Stimulated activated CD4-positive, alpha-beta T cell treated with anti-CD3 and anti-CD28 coated beads, Interleukin-12 subunit alpha, Interleukin-12 subunit beta, amount 100 ng/mL, for 24 hours (primary cell): ENCODE results near the gene PNPT1.
"Not testable (repeated sequence)": the region's sequence is repeated elsewhere in the genome, so short reads cannot be mapped to it uniquely, and the experiment has no call there.

Experiments used
- DNase-seq, 2 experiments: peaks; one replicate each; pipeline ENCODE4 v3.0.0-alpha.2; 2020; ENCODE audit warnings: low read depth in 2 of 2

The PNPT1 gene

DNA sequence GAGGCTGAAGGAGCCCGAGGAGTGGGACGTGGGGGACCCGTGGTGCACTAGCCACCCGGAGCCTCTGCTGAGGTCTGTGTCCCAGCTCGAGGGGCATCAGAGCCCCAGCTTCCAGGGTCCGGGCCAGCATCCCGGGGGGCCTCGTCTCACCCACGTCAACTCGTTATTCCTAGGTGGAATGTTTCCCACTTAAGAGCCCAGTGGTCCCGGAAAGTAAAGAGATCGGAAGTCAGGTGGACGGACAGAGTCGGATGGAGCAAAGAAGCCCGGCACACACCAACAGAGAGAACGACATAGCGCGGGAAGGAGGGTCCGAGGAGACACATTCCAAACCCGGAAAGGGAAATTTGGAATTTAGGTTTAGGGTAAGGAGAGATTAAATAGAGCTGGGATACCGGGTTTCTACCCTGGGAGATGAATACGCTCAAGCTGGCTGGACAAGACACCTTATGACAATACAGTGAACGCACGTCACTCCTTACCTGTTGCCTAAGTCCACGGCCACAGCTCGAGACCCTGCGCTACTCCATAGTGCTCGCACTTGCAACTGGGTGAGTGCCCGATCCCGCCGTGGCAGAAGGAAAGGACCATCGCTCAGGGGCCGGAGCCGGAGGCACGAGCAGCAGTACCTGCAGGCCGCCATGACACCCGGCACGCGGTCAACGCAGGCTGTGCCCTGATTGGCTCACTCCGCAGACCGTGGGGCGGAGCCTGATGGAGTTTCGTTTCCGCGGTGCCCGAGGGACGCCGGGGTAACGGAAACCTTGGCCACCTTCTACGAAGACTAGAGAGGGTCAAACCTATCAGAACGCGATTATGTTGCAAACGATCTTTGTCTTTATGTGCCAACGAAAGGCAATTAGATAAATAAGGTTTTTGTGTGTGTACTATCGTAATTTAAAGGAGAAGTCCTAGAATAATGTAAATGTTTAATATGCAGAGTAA, at the start of gene PNPT1:
TSS of gene PNPT1 (minus strand) at position 664 of the 945 bp plus-strand sequence. CDS start at position 643, 21 bp downstream.
- DNase-seq = peak; percentile 86 to 93

DNA sequence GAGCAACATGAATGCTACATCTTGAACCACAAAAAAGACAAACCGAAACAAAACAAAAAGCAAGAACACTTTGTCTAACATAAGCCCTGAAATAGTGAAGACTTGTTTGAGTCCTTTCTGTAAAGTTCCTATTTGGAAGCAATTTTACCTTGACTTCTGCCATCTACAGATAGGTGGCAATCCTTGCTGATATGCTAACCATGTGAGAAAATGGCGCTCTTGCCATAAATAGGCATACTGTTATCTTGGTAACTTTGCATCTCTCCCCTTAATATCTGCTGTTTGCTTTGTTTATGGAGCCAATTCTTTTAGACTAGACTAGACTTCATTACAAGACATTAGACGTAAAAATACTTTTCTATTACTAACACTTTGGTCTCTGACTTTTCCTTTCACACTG, 49.4 kb upstream of the PNPT1 start:
- no peak for DNase-seq

DNA sequence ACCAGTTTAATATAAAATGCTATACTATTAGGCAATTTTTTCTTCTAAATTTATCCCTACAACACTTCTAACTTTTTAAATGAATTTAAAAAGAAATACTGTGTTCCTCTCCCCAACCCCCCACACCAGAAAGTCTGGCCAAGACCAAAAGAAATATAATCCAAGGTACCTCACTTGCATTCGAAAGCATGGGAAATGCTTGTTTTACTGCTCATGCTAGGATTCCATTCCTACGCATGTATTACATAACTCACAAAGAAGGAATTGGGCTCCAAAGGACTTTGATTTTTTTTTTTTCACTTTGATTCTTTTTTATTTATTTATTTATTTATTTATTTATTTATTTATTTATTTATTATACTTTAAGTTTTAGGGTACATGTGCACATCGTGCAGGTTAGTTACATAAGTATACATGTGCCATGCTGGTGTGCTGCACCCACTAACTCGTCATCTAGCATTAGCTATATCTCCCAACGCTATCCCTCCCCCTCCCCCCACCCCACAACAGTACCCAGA, 42.4 kb upstream of the PNPT1 start:
- DNase-seq = not testable (repeated sequence)

DNA sequence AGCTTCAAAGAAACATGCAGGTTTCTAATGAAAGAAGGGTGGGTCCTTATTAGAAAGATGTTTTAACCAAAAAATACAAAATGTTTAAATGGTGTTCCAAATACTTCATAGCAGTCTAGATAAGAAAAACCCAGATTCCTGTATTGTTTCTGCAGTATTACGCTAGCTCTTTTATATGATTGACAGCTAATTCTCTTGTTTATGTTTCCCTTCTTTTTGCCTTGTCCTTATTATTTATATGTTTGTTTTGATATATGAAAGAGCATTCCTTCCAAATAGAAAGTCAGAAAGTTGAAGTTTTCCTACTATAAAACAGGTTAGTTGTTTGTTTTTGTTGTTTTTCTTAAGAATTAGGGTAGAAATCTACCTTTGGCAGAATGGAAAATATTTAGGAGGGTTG, 41.1 kb upstream of the PNPT1 start:
- no peak for DNase-seq

DNA sequence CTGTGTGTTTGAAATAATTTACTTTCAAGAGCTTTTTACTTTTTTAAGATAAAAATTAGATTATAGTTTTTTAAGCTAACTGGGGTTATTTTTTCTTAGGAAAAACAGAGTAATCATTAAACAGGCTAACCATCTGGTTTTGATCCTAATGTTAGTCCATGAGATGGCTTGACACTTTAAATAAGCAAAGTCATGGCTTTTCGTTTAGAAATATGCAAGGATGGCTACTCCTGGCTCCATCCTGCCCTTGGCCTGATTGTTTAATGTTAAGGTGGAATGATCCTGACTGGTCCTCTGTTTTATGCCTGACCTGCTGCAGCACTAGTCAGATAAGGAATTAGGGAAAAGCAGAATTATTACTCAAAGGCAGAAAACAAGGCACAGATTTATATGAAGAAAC, 39.7 kb upstream of the PNPT1 start:
- no peak for DNase-seq

DNA sequence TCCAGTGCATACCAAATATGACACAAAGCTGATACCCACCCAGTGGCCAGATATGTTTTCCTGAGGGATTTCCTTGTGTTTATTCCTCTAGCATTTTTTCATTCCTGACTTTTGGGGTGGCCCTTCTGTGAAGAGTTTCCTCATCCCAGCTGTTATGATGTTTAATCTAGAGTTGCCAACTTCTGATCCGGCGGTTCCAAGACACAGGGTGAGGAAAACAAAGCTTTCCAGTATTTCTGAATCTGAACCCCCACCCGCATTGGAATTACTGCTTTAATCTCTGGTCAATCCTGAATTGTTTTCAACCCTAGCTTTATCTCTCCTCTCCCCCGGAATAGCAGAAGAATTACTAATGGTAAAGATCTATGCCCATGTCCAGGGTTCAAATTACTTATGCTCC, 39.2 kb upstream of the PNPT1 start:
- DNase-seq = no peak

DNA sequence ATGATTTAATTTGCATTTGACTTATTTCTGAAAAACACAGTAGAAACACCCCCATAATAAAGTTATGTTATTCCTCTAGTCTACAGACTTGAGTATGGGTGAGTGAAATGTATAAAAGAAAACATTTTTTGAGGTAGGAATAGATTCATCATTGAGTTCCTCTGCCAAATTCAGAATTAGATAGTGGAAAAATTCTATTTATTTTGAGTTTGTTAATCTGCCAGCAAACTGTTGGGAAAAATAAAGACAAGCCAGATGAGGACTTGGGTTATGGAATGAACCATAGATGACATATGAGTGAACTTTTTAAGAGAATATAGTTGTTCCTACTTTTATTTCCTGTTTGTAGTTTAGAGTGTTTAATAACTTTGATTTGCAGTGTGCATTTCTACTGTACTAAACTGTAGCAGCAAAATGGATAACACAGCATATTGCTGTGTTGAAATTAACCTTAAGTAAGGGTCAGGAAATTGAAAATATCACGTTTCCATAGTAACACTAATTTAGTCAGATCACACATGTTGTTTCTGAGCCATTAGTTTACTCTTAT, 35.6 kb upstream of the PNPT1 start:
- no peak for DNase-seq

DNA sequence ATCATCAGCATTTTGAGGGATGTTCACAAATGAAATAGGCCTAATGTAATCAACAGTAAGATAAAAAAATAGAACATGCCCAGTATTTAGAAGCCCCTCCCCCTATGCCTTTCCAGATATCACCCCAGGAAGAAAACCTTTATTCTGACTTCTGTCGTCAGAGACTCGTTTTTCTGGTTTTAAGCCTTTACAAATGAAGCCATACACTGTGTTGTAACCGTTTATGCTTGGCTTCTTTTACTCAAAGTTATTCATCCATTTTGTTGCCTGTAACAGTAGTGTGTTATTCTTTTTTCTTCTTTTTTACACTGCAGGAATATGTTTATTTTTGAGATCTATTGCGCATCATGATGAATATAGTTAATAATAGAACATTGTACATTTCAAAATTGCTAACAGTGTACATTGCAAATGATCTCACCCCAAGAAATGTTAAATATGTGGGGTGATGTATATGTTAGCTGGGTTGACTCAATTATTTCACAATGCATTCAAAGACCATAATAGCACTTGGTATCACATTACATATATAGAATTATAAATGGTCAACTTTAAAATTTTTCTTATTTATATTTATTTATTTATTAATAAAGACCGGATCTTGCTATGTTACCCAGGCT, 28.1 kb upstream of the PNPT1 start:
- no peak for DNase-seq

DNA sequence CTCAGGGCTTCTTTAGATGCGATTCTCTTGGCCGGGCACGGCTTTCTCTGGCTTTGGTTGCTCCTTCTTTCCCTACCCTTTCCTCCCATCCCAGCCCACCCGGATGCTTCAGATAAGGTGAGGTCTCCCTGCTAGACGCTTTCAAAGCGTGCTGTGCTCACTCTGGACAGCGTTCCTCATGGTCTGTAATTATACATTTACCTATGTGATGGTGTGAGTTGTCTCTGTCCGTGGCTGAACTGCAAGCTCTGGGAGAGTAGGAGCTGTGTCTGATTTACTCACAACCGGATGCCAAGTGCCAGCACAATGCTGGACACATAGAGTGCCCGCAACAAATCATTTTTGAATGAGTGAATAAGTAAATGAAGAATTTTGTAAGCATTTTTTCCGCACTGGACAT, 26.8 kb upstream of the PNPT1 start:
- DNase-seq = no peak

DNA sequence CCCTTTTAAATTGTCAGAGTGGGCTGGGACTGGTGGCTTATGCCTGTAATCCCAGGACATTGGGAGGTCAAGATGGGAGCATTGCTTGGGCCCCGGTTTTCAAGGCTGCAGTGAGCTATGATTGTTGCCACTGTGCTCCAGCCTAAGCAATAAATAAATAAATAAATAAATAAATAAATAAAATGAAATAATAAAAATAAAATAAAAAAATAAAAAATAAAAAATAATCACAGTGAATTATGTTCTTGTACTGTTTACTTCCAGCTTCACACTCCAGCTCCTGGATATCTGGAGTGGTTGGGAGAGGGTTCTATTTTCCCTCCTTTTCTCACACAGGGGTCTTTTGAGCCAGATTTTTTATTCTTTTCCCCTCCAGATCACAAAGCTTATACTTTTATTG, 26.2 kb upstream of the PNPT1 start:
- no peak for DNase-seq

DNA sequence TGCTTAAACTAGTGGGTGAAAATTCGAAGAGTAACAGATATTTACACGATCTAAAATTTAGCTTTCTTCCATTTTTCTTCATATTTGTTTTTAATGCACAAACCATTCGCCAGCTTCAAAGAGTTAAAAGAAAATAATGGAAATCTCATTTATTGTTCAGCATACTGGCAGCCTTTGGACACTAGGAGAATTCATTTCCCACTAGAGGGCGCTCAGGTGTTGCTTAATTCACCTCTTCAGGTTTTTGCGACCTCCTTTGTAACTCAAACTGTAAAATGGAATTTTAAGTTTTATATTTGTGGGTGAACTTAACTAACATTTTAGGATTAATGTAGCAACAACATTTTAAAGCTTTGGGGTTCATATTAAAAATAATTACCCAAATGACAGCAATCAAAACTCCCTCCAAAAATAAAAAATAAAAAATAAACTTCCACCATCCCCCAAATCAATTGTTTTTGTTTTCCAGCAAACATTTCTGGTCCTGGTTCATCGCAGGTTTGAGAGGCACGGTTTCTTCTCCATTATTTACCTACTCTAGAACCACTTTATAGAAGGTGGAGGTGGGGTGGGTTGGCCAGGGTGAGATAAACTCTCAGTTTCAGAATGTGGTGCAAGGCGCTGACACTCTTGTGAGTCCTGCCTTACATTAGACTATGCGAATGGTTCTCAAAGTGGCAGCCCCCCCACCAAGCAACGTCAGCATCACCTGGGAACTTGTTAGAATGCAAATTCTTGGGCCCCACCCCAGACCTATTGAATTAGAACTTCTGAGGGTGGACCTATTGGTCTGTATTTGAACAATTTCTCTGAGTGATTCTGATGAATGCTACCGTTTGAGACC, 24.7 kb upstream of the PNPT1 start:
- peak in 1 of 2 experiments; percentile 23 for DNase-seq

DNA sequence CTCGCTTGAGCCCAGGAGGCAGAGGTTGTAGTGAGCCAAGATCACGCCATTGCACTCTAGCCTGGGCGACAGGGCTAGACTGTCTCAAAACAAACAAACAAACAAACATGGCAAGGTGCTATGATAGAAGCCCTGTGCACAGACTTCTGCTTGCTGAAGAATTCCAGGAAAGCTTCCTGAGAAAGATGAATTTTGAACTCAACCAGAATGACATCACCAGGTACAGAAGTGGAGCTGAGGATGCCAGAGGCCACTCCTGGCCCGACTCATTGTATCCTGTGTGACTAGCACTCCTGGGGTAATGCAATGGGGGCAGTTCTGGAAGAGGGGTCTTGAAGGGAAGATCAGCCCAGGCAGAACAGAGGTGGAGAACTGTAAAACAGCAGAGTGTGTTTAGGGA, 22.0 kb upstream of the PNPT1 start:
- no peak for DNase-seq

DNA sequence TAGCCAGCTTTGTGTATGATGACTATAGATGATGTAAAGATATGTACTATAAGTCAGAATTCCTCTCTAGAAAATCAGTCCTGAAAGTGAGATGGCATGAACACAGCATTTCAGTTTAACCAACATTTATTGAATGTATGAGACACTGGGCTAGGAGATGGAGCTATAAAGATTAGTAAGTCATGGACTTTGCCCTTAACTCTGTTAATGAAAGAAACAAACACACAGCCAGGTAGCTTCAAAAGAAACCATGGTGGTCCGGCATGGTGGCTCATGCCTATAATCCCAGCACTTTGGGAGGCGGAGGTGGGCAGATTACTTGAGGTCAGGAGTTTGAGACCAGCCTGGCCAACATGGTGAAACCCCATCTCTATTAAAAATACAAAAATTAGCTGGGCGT, 21.5 kb upstream of the PNPT1 start:
- not testable (repeated sequence) for DNase-seq

DNA sequence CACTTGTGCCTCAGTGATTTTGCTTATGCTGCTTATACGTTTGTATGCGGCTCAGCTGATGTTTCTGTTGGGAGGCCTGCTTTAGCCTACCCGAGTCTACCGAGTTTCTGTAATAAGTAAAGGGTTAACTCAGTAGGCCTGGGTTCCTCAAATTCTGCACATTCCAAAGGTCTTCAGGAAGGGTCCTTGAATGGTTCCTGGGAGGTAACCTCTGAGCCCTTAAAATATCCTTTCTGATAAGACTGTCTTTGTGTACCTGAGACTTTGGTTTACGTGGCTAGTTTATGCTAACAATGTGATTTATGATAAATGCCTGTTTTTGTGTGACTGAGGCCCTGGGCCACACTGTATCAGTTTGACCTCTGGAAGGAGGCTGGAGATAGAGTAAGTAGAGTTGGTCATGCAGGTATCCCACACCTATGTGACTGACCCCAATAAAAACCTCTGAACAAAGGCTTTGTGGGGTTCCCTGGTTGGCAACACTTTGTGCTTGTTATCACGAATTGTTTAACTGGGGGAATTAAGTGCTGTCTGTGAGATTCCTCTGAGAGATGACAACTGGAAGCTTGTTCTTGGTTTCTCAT, 18.9 kb upstream of the PNPT1 start:
- DNase-seq = no peak

DNA sequence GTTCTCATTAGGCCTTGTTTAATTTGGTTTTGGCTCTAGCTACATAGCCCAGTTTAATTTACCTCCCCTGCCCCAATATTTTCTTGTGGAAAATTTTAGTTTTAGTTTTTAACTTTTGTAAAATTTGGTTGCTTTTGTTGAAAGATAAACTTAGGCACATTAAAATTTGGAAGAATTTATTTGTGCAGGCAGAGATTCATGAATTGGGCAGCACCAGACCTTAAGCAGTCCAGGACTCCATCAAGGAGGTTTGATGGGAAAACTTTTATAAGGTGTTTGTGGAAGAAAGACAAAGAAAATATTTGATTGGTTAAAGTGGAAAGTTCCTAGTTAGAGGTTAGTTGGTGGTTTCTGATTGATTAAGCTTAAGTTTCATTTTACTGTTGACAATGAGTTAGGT, 16.4 kb upstream of the PNPT1 start:
- DNase-seq = no peak

DNA sequence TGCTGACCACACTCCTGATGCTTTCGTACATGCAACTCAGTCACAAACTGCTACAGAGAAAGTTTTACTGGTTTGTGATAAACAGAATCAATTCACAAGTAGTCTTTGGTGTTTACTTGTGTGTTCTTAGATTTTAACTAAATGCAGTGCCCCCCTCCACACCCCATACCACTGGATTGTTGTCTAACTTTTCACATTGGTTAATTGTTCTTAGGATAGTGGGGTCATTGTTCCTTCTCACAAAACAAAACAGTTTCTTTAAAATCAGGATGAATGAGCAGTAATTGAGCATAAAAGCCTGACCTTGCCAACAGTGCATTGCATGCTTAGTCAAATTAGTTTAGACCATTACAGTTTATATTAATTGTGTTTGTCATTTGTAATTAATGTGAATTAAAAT, 14.1 kb upstream of the PNPT1 start:
- DNase-seq = no peak

DNA sequence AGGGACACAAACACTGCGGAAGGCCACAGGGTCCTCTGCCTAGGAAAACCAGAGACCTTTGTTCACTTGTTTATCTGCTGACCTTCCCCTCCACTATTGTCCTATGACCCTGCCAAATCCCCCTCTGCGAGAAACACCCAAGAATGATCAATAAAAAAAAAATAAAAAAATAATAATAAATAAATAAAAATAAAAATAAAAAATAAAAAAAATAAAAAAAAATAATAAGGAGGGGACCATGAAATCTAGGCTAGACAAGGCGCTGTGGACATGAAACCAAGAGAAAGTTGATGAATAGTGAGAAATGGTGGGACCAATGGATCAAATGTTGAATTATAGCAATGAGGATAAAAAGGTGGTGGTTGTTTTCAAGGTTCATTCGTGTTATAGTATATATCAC, 12.6 kb upstream of the PNPT1 start:
- DNase-seq = not testable (repeated sequence)

DNA sequence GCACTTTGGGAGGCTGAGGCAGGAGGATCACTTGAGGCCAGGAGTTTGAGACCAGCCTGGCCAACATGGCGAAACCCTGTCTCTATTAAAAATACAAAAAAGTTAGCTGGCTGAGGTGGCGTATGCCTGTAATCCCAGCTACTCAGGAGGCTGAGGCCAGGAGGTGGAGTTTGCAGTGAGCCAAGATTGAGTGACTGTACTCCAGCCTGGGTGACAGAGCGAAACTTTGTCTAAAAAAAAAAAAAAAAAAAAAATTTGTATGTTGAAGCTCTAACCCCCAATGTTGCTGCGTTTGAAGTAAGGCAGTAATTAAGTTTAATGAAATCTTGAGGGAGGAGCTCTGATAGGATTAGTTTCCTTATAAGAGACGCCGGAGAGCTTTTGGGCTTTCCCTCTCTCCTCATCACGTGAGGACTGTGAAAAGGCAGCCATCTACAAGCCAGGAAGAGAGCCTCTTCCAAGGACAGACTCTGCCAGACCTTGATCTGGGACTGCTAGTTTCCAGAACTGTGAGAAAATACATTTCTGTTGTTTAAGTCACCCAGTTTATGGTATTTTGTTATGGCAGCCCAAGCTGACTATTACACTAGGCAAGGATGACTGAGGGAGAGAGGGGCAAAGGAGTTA, 11.5 kb upstream of the PNPT1 start:
- DNase-seq = no peak

DNA sequence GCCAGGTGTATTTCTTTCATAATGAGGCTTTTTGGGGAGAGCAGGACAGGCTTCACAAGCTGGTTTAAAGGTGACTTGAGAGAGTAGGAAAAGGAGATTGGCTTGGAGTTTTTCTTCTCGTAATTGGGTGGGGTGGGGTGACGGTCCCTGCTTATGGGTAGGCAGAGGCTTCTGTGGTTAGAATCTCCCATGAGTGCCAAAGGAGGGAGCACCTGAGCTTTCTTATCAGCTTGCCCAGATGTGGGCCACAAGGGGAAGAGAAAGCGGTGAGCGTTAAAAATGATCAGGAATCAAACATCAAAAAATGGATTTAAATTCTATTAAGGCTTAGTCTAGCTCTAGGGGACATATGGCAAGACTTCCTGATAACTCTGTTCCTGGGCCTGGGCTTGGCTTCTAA, 9.7 kb upstream of the PNPT1 start:
- no peak for DNase-seq

DNA sequence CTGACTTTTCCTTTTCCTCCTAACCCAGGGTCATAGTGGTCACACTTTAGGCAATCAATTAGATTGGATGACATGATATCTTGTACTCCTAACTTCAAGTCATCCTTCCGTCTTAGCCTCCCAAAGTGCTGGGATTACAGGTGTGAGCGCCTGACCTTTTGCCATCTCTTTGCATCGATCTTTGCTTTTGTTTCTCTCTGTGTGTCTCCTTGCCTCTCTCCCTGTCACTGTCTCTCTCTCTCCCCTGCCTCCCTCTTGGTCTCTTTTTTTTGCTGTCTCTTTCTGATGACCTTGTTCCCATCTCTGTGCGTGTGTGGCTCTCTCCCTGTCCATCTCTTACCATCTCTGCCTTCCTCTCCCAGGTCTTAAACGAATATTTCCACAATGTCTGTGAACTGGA, 904 bp downstream of the PNPT1 start:
- not testable (repeated sequence) for DNase-seq

DNA sequence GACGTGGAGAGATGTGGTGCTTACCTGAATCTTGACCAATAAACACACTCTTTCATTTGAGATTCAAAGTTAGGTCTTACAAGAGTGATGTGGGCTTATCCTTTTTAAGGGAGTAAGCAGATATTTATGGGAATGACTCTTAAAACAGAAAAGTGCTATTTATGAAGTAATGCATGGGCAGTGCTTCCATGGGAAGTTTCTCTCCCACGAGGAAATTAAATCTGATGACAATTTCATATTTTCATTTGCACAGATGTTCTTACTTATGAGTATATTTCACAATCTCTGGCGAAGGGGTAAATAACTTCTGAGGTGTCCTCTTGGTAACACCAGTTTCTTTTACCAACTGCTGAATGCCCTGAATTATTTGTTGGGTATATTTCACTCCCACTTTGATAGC, 21.0 kb downstream of the PNPT1 start:
- DNase-seq = no peak
